ENCODE results near the gene ZMIZ2.
"Not testable (repeated sequence)": the region's sequence is repeated elsewhere in the genome, so short reads cannot be mapped to it uniquely, and the experiment has no call there.

Gene ZMIZ2

GRCh38 chr7:44727158-44727936, 21.3 kb upstream of the ZMIZ2 start:
- DNase-seq: no peak

- DNase-seq: no peak
Measured at GRCh38 chr7:44727937-44728262, 20.7 kb upstream of the ZMIZ2 start.

GRCh38 chr7:44729949-44730590, 18.6 kb upstream of the ZMIZ2 start:
- no peak for DNase-seq

GRCh38 chr7:44732971-44733370, 15.7 kb upstream of the ZMIZ2 start:
- DNase-seq: not testable (repeated sequence)

DNA sequence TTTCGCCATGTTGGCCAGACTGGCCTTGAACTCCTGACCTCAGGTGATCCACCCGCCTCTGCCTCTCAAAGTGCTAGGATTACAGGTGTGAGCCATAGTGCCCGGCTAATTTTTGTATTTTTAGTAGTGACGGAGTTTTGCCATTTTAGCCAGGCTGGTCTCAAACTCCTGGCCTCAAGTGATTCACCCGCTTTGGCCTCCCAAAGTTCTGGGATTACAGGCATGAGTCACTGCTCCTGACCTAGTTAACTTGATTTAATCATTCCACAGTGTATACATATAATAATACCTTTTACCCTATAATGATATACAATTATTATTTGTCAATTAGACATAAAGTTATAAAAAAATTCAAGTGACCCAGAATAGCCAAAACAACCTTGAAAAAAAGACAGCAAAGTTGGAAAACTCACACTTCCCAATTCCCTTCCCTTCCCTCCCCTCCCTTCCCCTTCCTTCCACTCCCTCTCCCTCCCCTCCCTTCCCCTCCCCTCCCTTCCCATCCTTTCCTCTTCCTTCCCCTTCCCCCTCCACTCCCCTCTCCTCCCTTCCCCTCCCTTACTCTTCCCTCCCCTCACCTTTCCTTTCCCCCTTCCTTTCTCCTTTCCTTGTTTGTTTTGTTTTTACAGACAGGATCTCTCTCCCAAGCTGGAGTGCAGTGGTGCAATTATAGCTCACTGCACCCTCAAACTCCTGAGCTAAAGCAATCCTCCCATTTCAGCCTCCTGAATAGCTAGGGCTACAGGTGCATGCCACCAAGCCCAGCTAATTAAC, 14.8 kb upstream of the ZMIZ2 start:
- DNase-seq: no peak

DNA sequence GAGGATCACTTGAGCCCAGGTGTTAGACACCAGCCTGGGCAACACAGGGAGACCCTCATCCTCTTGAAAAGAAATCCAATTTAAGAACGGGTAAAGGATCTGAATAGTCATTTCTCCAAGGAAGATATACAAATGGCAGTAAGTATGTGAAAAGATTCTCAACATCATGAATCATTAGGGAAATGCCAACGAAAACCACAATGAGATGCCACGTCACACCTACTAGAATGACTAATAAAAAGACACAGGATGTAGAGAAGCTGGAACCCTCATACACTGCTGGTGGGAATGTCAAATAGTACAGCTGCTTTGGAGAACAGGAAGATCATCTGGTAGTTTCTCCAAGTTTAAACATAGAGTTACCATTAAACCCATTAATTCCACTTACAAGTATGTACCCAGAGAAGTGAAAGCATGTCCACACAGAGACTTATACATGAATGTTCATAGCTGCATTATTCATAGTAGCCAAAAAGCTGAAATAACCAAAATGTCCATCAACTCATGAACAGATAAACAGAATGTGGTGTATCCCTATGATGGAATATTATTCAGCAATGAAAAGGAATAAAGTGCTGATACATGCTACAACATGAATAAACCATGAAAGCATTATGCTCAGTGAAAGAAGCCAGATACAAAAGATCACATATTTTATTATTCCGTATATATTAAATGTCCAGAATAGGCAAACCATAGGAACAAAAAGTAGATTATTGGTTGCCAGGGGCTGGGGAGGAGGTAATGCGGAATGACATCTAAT, 13.1 kb upstream of the ZMIZ2 start:
- DNase-seq: peak; percentile 54

- DNase-seq: no peak
Measured at GRCh38 chr7:44736896-44737295, 11.8 kb upstream of the ZMIZ2 start.

DNA sequence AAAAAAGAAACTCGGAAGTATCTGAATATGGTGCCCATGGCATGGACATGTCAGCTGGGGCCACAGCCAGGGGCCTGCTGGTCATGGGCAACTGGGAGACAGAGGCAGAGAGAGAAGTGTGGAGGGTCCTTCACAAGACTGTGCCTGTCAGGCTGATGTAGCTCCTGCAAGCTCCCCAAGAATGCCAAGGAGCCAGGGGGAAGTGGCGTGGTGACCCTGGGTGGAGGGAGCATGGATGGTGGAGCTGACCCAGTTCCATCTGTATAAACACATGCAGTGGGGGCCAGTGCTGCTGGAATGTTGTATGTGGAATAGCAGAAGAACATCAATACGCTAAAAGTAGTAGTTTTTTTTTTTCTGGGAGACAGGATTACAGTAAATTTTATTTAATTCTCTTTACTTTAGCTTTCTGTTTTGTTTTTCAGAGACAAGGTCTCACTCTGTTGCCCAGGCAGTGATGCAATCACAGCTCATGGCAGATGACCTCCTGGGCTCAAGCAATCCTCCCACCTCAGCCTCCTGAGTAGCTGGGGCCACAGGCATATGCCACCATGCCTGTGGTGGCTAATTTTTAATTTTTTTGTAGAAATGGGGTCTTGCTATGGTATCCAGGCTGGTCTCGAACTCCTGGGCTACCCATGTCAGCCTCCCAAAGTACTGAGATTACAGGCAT, 10.5 kb upstream of the ZMIZ2 start:
- no peak for DNase-seq

DNA sequence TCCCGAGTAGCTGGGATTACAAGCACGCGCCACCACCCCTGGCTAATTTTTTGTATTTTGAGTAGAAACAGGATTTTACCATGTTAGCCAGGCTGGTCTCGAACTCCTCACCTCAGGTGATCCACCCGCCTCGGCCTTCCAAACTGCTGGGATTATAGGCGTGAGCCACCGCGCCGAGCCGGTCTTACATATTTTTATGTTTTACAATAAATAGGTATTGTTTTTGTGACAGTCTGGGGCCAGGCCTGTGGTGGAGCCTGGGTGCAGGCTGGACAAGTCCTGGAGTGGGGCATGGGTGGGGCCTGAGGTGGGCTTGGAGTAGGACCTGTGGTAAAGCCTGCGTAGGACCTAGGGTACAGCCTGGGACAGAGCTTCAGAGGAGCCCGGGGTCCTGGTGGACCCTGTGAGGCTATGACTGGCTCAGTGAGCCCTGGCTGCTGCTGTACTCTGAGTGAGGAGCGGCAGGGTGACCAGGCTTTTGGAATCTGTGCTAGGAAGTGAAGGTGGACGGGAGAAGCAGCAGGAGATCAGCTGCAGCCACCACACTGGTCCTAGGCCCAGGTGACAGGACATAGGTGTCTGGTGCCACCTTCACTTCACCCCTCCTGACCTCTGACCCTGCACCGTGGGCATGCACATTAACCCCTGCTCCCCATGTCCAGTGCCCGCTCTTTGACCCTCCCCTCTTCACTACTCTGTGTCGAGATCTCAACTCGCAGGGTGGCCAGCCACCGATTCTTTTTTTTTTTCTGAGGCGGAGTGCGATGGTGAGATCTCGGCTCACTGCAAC, 9.6 kb upstream of the ZMIZ2 start:
- DNase-seq: no peak

- no peak for DNase-seq
Measured at GRCh38 chr7:44740055-44740454, 8.6 kb upstream of the ZMIZ2 start.

GRCh38 chr7:44743750-44744149, 4.9 kb upstream of the ZMIZ2 start:
- DNase-seq: no peak

DNA sequence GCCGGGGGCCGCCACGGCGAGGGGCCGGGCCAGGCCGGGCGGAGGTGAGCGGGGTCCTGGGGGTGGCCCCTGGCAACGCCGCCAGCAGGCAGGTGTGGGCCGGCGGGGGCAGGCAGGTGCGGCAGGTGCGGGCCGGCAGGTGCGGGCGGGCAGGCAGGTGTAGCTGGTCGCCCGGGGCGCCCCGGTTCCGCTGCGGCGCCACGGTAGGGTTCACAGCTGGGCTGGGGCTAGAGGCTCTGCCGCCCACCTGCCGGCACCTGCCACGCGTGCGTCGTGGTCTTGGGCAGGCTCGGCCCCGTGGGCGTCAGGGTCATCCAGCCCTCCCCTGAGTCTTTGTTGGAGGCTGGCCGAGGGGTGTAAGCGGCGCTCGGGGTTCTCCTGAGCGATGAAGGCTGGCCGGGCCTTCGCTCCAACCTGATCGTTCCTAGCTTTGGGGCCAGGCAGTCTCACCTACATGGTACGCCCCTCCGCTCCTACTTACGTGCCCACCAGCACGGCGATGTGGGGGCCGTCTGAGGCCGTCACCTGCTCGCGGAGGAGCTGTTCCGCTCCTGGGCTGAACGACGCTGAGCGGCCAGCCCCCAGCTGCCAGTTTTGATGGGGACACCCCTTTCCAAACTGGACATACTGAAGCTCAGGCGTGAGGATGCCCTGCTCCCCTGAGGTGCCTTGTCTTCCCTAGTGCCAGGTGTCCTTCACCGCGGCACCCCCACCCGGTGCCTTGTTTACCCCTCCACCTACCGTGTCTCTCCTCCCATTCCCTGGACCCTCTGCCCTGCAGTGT, 493 bp downstream of the ZMIZ2 start:
- DNase-seq: peak; percentile 43

GRCh38 chr7:44749992-44750391, 1.3 kb downstream of the ZMIZ2 start:
- no peak for DNase-seq

- DNase-seq: no peak
Measured at GRCh38 chr7:44750424-44750823, 1.8 kb downstream of the ZMIZ2 start.

- peak; percentile 54 for DNase-seq
Measured at GRCh38 chr7:44750921-44751571, 2.4 kb downstream of the ZMIZ2 start.

- DNase-seq: no peak
Measured at GRCh38 chr7:44752822-44753221, 4.2 kb downstream of the ZMIZ2 start.

GRCh38 chr7:44754802-44755697, 6.4 kb downstream of the ZMIZ2 start:
- DNase-seq: no peak

- no peak for DNase-seq
Measured at GRCh38 chr7:44755698-44756627, 7.3 kb downstream of the ZMIZ2 start.
